Endodermal cell (in vitro differentiated cells): ENCODE measurements around the gene RAVER2. TPM values are rescaled to one million over a fixed set of nuclear protein-coding genes. Genes with fewer than 3 reads are reported as not detected.

Experiments used
- DNase-seq: peaks from one replicate; pipeline ENCODE4 v3.0.0-alpha.2; 2017
- H3K27ac ChIP-seq: 2 replicates; pipeline ENCODE4 v1.5.1; 2013; ENCODE audit warnings: mild to moderate bottlenecking, low read depth, low read length, moderate library complexity
- H3K27me3 ChIP-seq: 2 replicates; pipeline ENCODE4 v1.6.1; 2013; ENCODE audit warnings: mild to moderate bottlenecking, low read length, moderate library complexity; ENCODE audit not compliant: insufficient read depth, control insufficient read depth, poor library complexity, severe bottlenecking
- H3K36me3 ChIP-seq: 2 replicates; pipeline ENCODE4 v1.7.0; 2013; ENCODE audit warnings: mild to moderate bottlenecking, low read length, moderate library complexity; ENCODE audit not compliant: control insufficient read depth, insufficient read depth
- H3K4me1 ChIP-seq: one replicate; pipeline ENCODE4 v1.7.0; 2013; ENCODE audit warnings: low read length; ENCODE audit not compliant: control insufficient read depth, insufficient read depth
- H3K4me3 ChIP-seq: 2 replicates; pipeline ENCODE4 v1.5.1; 2013; ENCODE audit warnings: mild to moderate bottlenecking, low read length, moderate library complexity
- H3K9ac ChIP-seq: 2 replicates; pipeline ENCODE4 v1.6.1; 2013; ENCODE audit warnings: mild to moderate bottlenecking, low read length, moderate library complexity; ENCODE audit not compliant: poor library complexity, severe bottlenecking; ENCODE audit errors: extremely low read depth
- H3K9me3 ChIP-seq: 2 replicates; pipeline ENCODE4 v1.6.1; 2013; ENCODE audit warnings: mild to moderate bottlenecking, low read length, moderate library complexity; ENCODE audit not compliant: control insufficient read depth
- H3K27ac Mint-ChIP-seq: 2 replicates; pipeline ENCODE4 v1.8.0; 2020; ENCODE audit warnings: mixed read lengths
- H3K27me3 Mint-ChIP-seq: 2 replicates; pipeline ENCODE4 v1.8.0; 2021; ENCODE audit warnings: mild to moderate bottlenecking, mixed read lengths; ENCODE audit not compliant: insufficient read depth
- H3K36me3 Mint-ChIP-seq: 2 replicates; pipeline ENCODE4 v1.8.0; 2020; ENCODE audit warnings: low read depth, mixed read lengths
- H3K4me1 Mint-ChIP-seq: 2 replicates; pipeline ENCODE4 v1.8.0; 2020; ENCODE audit warnings: mixed read lengths
- H3K4me3 Mint-ChIP-seq: 2 replicates; pipeline ENCODE4 v1.8.0; 2020; ENCODE audit warnings: mild to moderate bottlenecking, moderate library complexity, mixed read lengths
- H3K9me3 Mint-ChIP-seq: 2 replicates; pipeline ENCODE4 v1.8.0; 2020; ENCODE audit warnings: mild to moderate bottlenecking, mixed read lengths
- CTCF ChIP-seq: fragments of 200-600 bp; sonication (generic); conservative IDR thresholded peaks from 2 replicates; pipeline ENCODE4 v1.5.0; 2021; ENCODE audit warnings: antibody characterized with exemption, mild to moderate bottlenecking
- WGBS, 2 experiments: methylation state at CpG; one replicate each; pipeline versions ENCODE4 v1.1.5 to v1.1.7; 2013; ENCODE audit warnings: missing lambda C conversion rate in 2 of 2, mixed read lengths in 1 of 2; ENCODE audit not compliant: insufficient coverage in 1 of 2, insufficient read length in 1 of 2; 5-methylcytosine and 5-hydroxymethylcytosine counted together
- total RNA-seq, 2 donors: library from RNA; stranded (reverse); fragmentation: NEBNext Ultra II Directional in 1 of 2; extraction: Animal tissue kit (Norgen Biotek cat#: 25700) in 1 of 2; gene quantifications; 2 replicates in 1 of 2; 3 replicates in 1 of 2; pipeline ENCODE4 v1.2.1, GENCODE V29; 2021

The RAVER2 gene
- total RNA-seq, 2 donors from 2014 or later: 20.3 to 21.8 TPM

- Histone ChIP-seq H3K27me3 (no peaks in the 10 kb centered on the region), H3K36me3 (peaks cover 32% of the 10 kb centered on the region), H3K9ac (no peak overlapping the region), H3K4me3 (no peak overlapping the region), H3K4me1 (no peaks in the 10 kb centered on the region), H3K27ac (no peak overlapping the region), H3K9me3 (no peaks in the 10 kb centered on the region)
- no peak for TF ChIP-seq CTCF
- no peak overlapping the region for H3K4me3 Mint-ChIP-seq
- H3K36me3 Mint-ChIP-seq: peaks cover 52% of the 10 kb centered on the region
- no peaks in the 10 kb centered on the region for H3K9me3 Mint-ChIP-seq
- no peaks in the 10 kb centered on the region for H3K27me3 Mint-ChIP-seq
- no peak for DNase-seq
- H3K27ac Mint-ChIP-seq: no peak overlapping the region
- no peaks in the 10 kb centered on the region for H3K4me1 Mint-ChIP-seq
- 90 to 95% methylated on average over 2 to 5 of the region's 5 CpGs for WGBS, 2 experiments
Observed at GRCh38 chr1:64854674-64855073, 109.8 kb downstream of the RAVER2 start.

GRCh38 chr1:64855557-64855956 is 110.7 kb downstream of the RAVER2 start:
- no peaks in the 10 kb centered on the region for H3K9me3 Mint-ChIP-seq

GRCh38 chr1:64856553-64856952 is 111.7 kb downstream of the RAVER2 start:
- 88 to 94% methylated on average over 5 to 10 of the region's 10 CpGs for WGBS, 2 experiments
- no peak for DNase-seq
- no peak overlapping the region for H3K27ac ChIP-seq
- H3K27ac Mint-ChIP-seq: no peak overlapping the region
- no peak for TF ChIP-seq CTCF
- H3K27me3 ChIP-seq: no peaks in the 10 kb centered on the region
- H3K27me3 Mint-ChIP-seq: no peaks in the 10 kb centered on the region
- peaks cover 1% of the 10 kb centered on the region for H3K4me1 Mint-ChIP-seq
- no peak overlapping the region for H3K4me3 Mint-ChIP-seq
- H3K4me1 ChIP-seq: no peaks in the 10 kb centered on the region
- H3K9ac ChIP-seq: no peak overlapping the region
- no peak overlapping the region for H3K4me3 ChIP-seq
- H3K9me3 ChIP-seq: no peaks in the 10 kb centered on the region
- peaks cover 35% of the 10 kb centered on the region for H3K36me3 ChIP-seq
- H3K36me3 Mint-ChIP-seq: peaks cover 48% of the 10 kb centered on the region
- no peaks in the 10 kb centered on the region for H3K9me3 Mint-ChIP-seq

More at GRCh38 chr1:64855557-64855956, 110.7 kb downstream of the RAVER2 start:
- no peak for DNase-seq
- WGBS, 2 experiments: 85 to 100% methylated on average over 4 to 8 of the region's 8 CpGs
- Mint-ChIP-seq H3K4me1 (no peaks in the 10 kb centered on the region), H3K27me3 (no peaks in the 10 kb centered on the region), H3K36me3 (peaks cover 49% of the 10 kb centered on the region), H3K4me3 (no peak overlapping the region), H3K27ac (no peak overlapping the region)
- H3K9ac ChIP-seq: no peak overlapping the region
- no peaks in the 10 kb centered on the region for H3K9me3 ChIP-seq
- H3K4me3 ChIP-seq: no peak overlapping the region
- no peaks in the 10 kb centered on the region for H3K27me3 ChIP-seq
- H3K4me1 ChIP-seq: no peaks in the 10 kb centered on the region
- no peak for TF ChIP-seq CTCF
- peaks cover 35% of the 10 kb centered on the region for H3K36me3 ChIP-seq
- no peak overlapping the region for H3K27ac ChIP-seq
